Body of pancreas (tissue), 4 donors: Measurements from ENCODE around the gene TMEM86B.

ENCODE experiments used
- CTCF ChIP-seq, 7 experiments: fragments of 450-650 bp in 4 of 7; fragments of 200-600 bp in 3 of 7; sonication (generic) in 3 of 7; IDR thresholded peaks; one replicate each; pipeline ENCODE4 v1.5.1; 2016 to 2019; ENCODE audit warnings: antibody characterized with exemption in 7 of 7
- POLR2A ChIP-seq, 3 donors: fragments of 450-650 bp; IDR thresholded peaks; one replicate each; pipeline ENCODE4 v1.6.1; 2016; ENCODE audit warnings: antibody characterized with exemption in 3 of 3, mild to moderate bottlenecking in 2 of 3

GRCh38 chr19:55253842-55254624 is 25.5 kb upstream of the TMEM86B start:
- TF ChIP-seq CTCF (IDR thresholded peaks at IDR 0.05) = no peak
- no peak for TF ChIP-seq POLR2A (IDR thresholded peaks at IDR 0.05)
